HG03442 (cell line): ENCODE measurements around the gene ELP1.
"Not testable (repeated sequence)": the region's sequence is repeated elsewhere in the genome, so short reads cannot be mapped to it uniquely, and the experiment has no call there.

Source experiments
- ATAC-seq: cut with Tn5 transposase; IDR thresholded peaks from one replicate; pipeline ENCODE4 v1.9.1; 2021; ENCODE audit warnings: mild to moderate bottlenecking, moderate library complexity; ENCODE audit not compliant: unreplicated experiment

ELP1 gene

DNA sequence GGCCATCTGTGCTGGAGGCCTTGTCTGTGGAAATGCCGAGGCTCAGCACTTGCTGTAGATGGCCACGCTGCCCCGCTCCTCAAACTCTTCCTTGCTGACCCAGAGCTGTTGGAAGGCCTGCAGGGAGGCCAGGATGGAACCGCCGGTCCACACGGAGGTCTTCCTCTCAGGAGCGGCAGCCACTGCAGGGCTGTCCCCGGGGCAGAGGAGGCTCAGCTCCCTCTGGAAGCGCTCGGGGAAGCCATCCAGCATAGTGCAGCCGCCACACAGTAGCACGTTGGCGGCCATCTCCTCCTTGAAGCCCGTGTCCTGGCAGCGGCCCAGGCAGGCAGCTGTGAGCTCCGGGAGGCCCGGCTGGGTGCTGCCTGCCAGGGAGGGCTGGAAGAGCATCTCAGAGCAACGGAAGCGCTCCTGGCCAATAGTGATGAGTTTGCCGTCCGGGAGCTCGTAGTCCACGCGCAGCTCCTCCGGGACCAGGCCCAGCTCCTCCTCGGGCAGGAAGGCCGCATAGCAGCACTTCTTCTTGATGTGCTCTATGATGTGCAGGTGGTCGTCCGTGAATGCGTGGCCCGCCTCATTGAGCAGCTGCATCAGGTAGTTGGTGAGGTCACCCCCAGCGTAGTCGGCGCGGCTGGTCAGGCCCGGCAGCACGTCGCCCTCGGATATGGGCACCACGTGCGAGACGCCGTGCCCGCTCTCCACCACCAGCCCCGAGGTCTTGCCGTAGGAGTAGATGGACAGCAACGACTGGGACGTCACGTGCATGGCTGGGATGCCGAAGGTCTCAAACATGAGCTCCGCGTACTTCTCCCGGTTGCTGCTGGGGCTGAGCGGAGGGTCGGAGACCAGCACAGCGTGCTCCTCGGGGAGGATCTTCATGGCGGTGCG is 79.0 kb downstream of the ELP1 start:
- ATAC-seq: no peak

DNA sequence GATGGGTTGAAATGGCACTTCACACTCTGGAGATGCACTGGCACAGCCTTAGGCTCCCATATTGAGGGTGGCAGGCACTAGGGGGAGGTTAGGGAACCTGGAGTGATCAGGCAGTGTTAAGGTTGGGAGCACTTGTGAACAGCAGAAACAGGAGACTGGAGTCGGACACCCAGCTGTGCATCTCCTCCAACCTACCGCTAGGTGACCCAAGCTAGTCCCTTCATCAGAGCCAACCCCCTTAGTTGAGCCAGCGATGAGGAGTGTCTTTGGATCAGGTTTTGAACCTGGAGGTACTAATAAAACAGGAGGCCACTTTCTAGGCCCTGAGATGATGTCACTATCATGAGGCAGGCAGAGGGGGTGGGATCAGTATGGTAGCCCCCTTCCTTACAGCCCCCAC is 79.8 kb downstream of the ELP1 start:
- ATAC-seq: no peak

DNA sequence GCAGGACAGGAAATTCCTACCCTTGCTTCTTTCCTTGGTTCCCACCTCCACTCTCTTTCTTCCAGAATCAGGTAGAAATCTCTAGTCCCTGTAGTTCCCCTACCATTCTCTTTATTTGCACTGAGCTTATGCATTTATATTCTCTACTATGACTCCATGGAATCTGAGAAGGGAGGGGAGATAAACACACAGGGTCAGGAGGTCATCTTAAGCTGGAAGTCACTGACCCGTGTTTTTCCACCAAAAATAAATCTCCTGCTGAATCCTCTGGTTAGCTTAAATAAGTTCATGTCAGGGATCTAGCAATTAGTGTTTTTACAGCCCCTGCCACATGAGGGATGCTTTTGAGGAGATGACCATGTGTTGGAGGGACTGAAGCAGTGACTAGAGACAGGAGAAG is 81.8 kb downstream of the ELP1 start:
- ATAC-seq: no peak

DNA sequence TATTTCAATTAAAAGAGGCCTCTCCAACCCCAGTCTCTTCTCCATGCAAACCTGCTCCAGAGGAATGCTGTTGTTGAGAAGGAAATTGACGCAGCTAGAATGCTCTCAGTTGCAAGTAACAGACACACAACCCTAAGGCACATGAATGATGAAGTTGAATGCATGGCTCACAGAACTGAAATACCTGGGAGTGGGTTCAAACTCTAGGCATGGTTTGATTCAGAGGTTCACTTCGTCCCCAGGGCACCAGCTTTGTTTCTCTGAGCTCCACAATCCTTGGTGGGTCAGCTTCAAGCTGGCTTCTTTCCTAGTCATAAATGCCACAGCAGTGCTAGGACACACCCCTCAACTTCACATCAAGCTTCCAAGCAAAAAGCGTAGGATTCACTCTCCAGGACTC is 82.8 kb downstream of the ELP1 start:
- ATAC-seq: no peak

DNA sequence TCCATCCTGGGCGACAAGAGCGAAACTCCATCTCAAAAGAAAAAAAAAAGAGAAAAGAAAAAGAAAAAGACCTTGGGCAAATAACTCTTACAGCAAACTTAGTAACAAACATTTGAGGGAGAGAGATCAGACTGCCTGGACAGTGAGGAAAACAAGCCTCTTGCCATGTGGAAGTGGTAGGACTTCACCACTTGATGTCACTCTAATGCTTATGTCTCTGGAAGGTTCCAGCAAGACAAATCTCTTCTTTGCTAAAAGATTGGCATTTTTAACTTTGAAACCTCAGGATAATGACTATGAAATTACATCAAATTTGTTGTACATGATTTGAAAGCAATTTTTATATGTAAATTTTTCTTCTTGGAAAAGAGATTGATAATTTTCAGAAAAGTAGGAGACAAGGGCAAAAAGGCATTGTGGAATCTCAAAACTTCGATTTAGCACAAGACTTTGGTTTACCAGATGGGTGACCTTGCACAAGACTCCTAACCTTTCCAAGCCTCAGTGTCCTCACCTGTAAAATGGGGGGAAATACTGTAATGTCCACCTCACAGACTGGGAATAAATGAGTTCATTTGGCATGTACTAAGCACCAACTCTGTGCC is 83.5 kb downstream of the ELP1 start:
- ATAC-seq: no peak

DNA sequence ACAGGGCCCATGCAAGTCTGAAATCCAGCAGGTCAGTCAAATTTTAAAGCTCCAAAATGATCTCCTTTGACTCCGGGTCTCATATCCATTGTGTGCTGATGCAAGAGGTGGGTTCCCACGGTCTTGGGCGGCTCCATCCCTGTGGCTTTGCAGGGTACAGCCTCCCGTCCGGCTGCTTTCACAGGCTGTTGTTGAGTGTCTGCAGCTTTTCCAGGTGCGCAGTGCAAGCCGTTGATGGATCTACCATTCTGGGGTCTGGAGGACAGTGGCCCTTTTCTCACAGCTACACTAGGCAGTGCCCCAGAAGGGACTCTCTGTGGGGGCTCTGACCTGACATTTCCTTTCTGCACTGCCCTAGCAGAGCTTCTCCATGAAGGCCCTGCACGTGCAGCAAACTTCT is 85.6 kb downstream of the ELP1 start:
- ATAC-seq: not testable (repeated sequence)

DNA sequence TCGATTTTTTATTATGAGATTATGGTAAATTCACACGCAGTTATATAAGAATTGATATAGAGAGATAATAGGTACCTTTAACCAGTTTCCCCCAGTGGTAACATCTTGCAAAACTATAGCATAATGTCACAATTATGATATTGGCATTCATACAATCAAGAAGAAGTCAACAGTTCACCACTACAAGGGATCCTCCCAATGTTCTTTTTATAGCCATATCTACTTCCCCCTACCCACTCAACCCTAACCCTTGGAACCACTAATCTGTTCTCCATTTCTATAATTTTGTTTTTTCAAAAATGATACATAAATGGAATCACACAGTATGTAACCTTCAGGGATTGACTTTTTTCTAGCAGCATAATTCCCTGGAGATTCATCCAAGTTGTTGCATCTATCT is 88.0 kb downstream of the ELP1 start:
- ATAC-seq: no peak

DNA sequence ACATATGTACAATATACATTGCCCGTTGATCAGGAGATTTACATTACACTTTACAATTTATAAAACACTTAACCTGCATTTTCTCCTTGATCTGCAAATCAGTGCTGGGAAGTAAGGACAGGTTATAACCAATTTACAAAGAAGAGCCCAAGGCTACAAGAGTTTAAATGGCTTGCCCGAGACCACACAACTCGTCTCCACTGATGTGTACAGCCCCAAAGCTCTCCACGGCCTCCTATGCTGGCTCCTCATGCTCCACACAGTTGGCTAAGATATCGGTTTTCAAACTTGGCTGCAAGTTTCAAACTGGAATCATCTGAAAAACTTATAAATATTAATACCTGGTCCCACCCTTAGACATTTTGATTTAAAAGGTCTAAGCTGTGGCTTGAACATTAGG is 88.4 kb downstream of the ELP1 start:
- no peak for ATAC-seq

DNA sequence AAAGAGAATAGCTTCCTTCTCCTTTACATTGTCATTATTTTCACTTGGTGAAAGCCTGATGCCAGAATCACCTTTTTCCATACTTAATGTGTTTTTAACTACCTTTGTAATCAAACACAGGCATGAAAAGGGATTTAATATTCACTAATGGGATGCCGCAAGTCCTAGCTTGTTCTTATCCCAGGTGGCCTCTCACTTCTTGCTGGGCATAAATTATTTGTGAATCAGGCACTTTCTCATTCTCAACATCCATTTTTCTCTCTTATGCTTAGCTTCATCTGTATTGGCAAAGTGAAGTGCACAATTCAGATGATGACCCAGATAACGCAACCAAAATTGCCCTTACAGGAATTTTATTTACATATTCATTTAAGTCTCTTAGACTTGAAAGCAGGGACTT is 89.1 kb downstream of the ELP1 start:
- ATAC-seq: no peak

DNA sequence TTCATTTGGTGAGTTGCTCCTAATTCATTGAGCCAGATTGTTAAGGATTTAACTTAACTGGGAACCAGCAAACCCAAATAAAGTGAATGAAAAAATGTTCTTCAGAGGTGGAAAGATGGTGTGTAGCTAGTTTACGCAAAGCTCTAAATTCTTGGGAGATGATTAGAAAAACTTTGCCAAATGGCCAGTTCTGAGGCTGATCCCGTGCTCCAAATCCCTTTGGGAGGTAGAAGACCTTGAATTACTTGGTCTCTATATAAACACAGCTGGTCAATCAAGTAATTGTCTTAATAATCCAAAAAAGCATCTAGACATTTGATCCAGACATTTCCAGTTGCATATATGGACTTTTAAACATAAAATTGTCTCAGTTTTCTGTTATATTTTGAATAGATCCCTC is 89.5 kb downstream of the ELP1 start:
- ATAC-seq: no peak

DNA sequence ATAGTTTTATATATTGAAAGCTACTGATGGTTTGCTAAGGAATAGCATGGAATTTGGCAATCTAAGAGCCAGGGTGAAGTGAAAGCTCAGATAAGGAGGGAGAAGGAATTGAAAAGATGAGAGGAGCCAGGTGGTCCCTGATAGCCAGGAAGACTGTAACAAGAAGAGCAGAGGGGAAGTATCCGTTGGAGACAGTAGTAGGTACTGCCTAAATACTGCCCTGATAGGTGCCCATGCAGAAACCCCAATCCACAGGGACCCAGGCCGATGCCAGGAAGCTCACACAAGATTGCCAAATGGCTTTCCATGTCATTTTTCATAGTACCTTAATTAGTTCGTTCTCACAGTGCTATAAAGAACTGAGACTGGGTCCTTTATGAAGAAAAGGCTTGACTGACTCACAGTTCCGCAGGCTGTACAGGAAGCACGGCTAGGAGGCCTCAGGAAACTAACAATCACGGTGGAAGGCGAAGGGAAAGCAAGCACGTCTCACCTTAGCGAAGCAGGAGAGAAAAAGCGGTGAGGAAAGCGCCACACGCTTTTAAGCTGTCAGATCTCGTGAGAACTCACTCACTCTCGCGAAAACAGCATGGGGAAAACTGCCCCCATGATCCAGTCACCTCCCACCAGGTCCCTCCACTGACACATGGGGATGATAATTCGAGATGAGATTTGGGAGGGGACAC is 91.2 kb downstream of the ELP1 start:
- no peak for ATAC-seq

DNA sequence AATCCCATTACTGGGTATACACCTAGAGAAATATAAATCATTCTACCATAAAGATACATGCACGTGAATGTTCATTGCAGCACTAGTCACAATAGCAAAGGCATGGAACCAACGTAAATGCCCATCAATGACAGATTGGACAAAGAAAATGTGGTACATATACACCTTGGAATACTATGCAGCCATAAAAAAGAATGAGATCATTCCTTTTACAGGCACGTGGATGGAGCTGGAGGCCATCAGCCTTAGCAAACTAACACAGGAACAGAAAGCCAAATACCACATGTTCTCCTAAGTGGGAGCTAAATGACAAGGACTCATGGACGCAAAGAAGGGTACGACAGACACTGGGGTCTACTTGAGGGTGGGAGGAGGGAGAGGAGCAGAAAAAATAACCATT is 94.4 kb downstream of the ELP1 start:
- not testable (repeated sequence) for ATAC-seq

DNA sequence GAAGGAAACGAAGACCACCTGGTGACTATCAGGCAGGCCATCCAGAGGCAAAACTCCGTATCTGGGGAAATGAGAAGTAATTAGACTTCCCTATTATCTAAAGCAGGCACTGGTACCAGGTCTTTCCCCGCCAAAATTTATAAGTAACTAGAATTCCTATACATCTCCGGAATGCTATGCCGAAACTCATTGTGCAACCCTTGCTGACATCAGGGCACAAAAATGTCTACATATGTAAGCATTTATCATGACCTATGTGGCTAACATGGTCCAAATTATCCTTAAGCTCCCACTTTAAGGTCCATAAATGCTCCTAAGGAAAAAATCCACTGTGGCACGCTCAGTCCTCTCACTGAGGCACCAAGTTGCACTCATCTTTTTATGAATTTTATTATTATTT is 95.9 kb downstream of the ELP1 start:
- no peak for ATAC-seq

DNA sequence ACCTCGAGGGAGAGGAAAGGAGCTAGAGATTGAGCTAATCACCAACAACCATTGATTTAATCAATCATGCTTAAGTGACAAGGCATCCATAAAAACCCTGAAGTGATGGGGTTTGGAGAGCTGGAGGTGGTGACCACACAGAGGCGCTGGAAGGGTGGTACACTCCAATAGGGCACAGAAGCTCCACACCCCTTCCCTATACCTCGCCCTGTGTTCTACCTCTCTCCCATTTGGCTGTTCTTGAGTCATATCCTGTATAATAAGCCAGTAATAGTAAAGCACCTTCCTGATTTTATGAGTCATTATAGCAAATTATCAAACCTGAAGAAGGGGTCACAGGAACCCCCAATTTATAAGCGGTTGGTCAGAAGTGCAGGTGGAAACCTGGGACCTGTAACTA is 96.4 kb downstream of the ELP1 start:
- no peak for ATAC-seq

DNA sequence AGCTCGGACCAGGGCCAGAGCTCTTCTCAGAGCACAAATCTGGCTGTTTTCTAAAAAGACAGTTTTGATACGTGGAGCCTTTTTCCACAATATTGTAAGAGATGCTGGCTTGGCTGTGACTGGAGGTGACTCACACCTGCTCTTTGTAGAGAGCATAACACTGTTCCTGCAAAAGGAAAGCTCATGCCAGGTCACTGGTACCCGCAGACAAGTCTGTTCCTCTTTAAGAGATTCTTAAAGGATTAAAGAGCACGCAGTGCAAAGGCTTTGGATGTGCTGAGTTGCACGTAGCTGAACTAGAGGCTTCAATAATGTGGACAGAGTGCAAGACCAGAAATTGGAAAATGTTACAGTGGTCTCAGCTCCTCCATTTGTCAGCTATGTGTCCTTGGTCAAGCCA is 97.1 kb downstream of the ELP1 start:
- no peak for ATAC-seq

DNA sequence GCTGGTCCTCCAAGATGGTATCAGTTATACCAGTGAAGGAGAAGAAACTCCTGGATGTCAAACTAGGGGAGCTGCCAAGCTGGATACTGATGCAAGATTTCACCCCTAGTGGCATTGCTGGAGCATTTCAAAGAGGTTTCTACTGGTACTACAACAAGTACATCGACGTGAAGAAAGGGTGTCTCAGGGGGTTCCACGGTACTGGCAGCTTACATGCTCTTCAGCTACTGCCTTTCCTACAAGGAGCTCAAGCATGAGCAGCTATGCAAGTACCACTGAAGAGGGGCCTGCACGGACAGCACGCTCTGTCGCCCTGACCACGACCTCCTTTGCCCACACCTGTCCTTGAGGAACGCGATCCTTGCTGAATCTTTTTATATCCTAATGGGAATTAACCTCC is 97.6 kb downstream of the ELP1 start:
- ATAC-seq: no peak

DNA sequence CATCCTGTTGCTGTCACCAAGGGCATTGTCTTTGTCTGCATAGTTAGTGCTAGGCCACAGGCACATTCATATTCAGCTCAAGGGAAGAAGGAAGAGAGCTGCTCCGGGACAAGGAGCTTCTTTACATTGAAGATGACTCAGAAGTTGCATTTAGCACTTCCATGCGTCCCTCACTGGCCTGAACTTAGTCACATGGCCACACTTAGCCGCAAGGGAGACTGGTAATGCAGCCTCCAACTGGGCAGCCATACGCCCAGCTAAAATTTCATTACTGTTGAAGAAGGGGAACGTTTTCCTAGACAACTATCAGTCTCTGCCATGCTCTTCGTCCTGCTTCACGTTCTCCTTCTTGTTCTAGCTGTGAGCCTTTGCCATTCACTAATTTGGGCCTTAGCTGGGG is 98.1 kb downstream of the ELP1 start:
- ATAC-seq: no peak

DNA sequence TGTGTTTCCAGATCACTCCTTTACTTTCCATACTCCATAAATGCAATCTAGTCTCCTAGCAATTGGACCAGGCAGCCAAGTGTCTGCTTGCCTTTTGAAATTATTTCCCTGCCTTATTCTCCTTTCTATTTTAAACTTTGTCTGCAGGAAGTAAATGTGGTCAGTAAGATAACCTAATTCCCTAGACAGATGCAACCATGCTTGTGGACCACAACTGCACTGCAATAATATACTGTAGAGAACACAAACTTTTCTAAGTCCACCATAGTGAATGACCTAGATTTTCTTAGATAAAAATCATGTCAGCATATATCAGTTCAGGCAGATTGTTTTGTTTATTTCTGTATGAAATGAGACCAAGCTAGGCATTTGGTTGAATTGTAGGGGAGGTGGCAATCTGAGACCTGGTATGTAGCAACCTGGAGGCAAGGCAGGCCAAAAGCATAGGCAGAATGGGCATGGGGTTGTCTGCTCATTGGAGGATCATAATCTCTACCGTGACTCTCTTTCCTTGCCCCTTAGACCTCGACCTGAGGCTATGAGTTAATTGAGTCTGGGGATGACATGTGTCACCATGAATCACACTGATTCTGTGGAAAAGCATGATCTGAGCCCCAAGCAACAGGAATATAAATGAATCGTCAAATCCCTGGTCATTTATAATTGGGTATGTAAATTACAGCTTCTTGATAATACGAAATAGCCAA is 98.8 kb downstream of the ELP1 start:
- ATAC-seq: no peak

DNA sequence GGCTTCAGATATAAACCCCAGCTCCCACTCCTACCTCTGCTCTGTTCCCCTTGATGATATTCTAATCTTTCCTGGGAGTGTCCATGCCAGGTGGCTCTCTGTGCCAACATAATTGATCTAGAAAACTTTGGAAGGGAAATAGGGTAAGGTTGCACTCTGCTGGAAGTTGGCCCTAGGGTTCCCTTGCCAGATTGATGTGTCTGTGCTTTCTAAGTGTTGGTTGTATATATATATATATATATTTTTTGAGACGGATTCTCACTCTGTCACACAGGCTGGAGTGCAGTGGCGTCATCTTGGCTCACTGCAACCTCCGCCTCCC is 101.8 kb downstream of the ELP1 start:
- no peak for ATAC-seq

DNA sequence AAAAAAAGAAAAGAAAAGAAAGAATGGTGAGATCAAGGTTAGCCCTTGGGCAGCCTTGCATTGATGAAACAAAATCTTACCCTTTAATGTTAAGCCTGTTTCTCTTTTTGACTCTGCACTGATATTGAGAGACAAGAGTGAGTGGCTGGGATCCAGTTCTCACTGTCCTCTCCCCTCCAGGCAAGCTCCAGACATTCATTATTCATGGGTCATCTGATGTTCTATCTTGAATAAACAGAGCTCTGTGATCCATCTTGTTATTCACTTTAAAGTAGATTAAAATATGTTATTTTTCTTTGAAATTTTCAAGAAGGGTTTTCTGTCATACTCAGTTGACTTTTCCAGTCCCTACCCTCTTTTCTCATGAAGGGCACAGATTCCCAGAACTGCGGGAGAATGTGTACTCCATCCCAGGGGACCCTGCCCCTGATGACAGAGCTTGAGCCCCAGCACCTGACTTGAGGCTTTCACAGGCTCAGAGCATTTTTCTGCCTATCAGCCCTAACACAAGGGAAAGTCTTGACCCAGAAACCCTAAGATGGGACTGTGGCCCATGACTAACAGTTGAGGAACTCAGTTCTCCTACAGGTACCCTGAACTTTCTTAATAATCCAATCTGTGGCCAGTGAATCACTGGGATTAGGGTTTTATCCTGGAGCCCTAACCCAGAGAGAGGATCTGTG is 102.3 kb downstream of the ELP1 start:
- no peak for ATAC-seq

DNA sequence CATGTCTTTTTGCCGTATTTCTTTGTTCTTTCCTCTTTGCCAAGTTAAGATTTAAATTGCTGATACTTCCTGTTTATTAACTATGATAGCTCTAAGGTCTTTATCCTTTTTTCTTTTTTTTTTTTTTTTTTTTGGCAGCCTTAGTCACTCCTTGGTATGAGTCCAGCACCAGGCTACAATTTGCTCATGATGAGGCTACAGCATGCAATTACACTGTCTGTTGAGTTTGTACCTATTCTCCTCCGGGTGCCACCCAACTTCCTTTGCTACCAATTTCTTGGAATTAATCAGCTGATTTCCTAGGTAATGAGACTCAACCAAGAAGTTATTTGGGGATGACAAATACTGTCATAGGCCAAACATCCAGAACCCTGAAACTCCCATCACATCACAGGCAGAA is 103.7 kb downstream of the ELP1 start:
- no peak for ATAC-seq
